CD4-positive, alpha-beta T cell (primary cell): ENCODE measurements around the gene ADGRG7. TPM values are rescaled to one million over a fixed set of nuclear protein-coding genes. Genes with fewer than 3 reads are reported as not detected.

Experiments
- ATAC-seq: fragments of 200-7000 bp; cut with Tn5 transposase; one replicate; pipeline ENCODE4 v1.10.0; 2022; ENCODE audit warnings: mild to moderate bottlenecking; ENCODE audit not compliant: poor library complexity
- CTCF ChIA-PET: fragments of 350-600 bp; sonication (Branson Sonifier 250); formaldehyde crosslinking; loops from one replicate; lab custom pipeline; 2021; ENCODE audit warnings: antibody characterized with exemption, inconsistent platforms; lab: Charles Lee
- POLR2A ChIA-PET: fragments of 350-600 bp; sonication (Branson Sonifier 250); formaldehyde crosslinking; loops from one replicate; lab custom pipeline; 2021; ENCODE audit warnings: antibody characterized with exemption, inconsistent platforms; lab: Charles Lee
- DNase-seq, 14 experiments: peaks; one replicate each; pipeline ENCODE4 v3.0.0-alpha.2; 2013 to 2020; ENCODE audit warnings: mixed read lengths in 2 of 14
- H3K27ac ChIP-seq, 2 donors: one replicate each; pipeline versions ENCODE4 v1.5.1 to v1.7.0; 2013; ENCODE audit warnings: low read length in 2 of 2, low read depth in 1 of 2, mild to moderate bottlenecking in 1 of 2
- H3K27me3 ChIP-seq, 2 experiments: 1 replicate in 1 of 2; 2 replicates in 1 of 2; pipeline versions ENCODE4 v1.6.1 to v1.7.0; 2013; ENCODE audit warnings: low read length in 2 of 2, control low read depth in 1 of 2, mild to moderate bottlenecking in 1 of 2, moderate library complexity in 1 of 2; ENCODE audit not compliant: insufficient read depth in 2 of 2, control insufficient read depth in 1 of 2
- H3K36me3 ChIP-seq: one replicate; pipeline ENCODE4 v1.6.1; 2013; ENCODE audit warnings: low read length, control low read depth; ENCODE audit not compliant: insufficient read depth
- H3K4me1 ChIP-seq: one replicate; pipeline ENCODE4 v1.6.1; 2013; ENCODE audit warnings: low read length, control low read depth; ENCODE audit not compliant: insufficient read depth
- H3K4me3 ChIP-seq: one replicate; pipeline ENCODE4 v1.5.1; 2013; ENCODE audit warnings: mild to moderate bottlenecking, low read length, moderate library complexity
- H3K9me3 ChIP-seq, 2 experiments: 1 replicate in 1 of 2; 2 replicates in 1 of 2; pipeline versions ENCODE4 v1.6.1 to v1.7.0; 2013; ENCODE audit warnings: low read length in 2 of 2, mild to moderate bottlenecking in 2 of 2, control low read depth in 1 of 2, moderate library complexity in 1 of 2; ENCODE audit not compliant: control insufficient read depth in 1 of 2, insufficient read depth in 1 of 2
- H3K27ac Mint-ChIP-seq: one replicate; pipeline ENCODE4 v1.8.0; 2020; ENCODE audit warnings: mixed read lengths
- H3K27me3 Mint-ChIP-seq: one replicate; pipeline ENCODE4 v1.8.0; 2021; ENCODE audit warnings: mixed read lengths
- H3K36me3 Mint-ChIP-seq: one replicate; pipeline ENCODE4 v1.8.0; 2021; ENCODE audit warnings: low read depth, mixed read lengths
- H3K4me1 Mint-ChIP-seq: one replicate; pipeline ENCODE4 v1.8.0; 2021; ENCODE audit warnings: low read depth, mixed read lengths
- H3K4me3 Mint-ChIP-seq: one replicate; pipeline ENCODE4 v1.8.0; 2020; ENCODE audit warnings: mild to moderate bottlenecking, mixed read lengths
- H3K9me3 Mint-ChIP-seq: one replicate; pipeline ENCODE4 v1.8.0; 2020; ENCODE audit warnings: mixed read lengths
- CTCF ChIP-seq: fragments of 200-600 bp; IDR thresholded peaks from one replicate; pipeline ENCODE4 v1.8.0; 2022; ENCODE audit warnings: antibody characterized with exemption, mild to moderate bottlenecking
- intact Hi-C, 2 experiments: fragments of 100-400 bp; cut with DNase I in 1 of 2; cut with micrococcal nuclease in 1 of 2; formaldehyde crosslinking; loops; one replicate each; pipeline versions ENCODE4 v1.15.1 to v1.9.0; 2023 to 2025; cut with DNase I, micrococcal nuclease
- total RNA-seq, 174 experiments: library from RNA in 2 of 174; stranded (reverse) in 2 of 174; gene quantifications; one replicate each; pipeline ENCODE4 v1.2.3 and lab custom pipeline; 2021 to 2026

ADGRG7 gene
- total RNA-seq, 2 experiments from 2014 or later: not detected

DNA sequence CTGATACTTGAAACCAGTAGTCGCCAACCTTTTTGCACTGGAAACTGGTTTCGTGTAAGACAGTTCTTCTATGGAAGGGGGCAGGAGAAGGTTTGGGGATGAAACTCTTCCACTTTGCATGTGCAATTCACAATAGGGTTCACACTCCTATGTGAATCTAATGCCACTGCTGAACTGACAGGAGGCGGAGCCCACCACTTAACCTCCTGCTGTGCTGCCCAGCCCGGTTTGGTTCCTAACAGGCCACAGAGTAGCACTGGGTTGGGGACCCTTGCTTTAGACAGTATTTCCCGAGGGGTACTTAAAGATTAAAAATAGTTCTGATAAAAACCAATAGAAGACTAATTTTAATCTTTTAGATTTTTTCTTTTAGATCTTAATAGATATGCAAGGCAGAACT is 111.0 kb downstream of the ADGRG7 start:
- H3K9me3 Mint-ChIP-seq: no peaks in the 10 kb centered on the region
- ATAC-seq: no peak
- H3K4me1 Mint-ChIP-seq: peaks cover 35% of the 10 kb centered on the region
- intact Hi-C loops: no loop called here
- Histone ChIP-seq H3K36me3 (peaks cover 64% of the 10 kb centered on the region), H3K27me3 (no peaks in the 10 kb centered on the region), H3K4me3 (no peak overlapping the region), H3K4me1 (no peaks in the 10 kb centered on the region), H3K27ac (no peak overlapping the region), H3K9me3 (no peaks in the 10 kb centered on the region)
- no peaks in the 10 kb centered on the region for H3K27me3 Mint-ChIP-seq
- no peak overlapping the region for H3K27ac Mint-ChIP-seq
- no peak overlapping the region for H3K4me3 Mint-ChIP-seq
- CTCF ChIA-PET: no interaction called here
- POLR2A ChIA-PET: no interaction called here
- peaks cover 94% of the 10 kb centered on the region for H3K36me3 Mint-ChIP-seq
- no peak for TF ChIP-seq CTCF
- DNase-seq: no peak

DNA sequence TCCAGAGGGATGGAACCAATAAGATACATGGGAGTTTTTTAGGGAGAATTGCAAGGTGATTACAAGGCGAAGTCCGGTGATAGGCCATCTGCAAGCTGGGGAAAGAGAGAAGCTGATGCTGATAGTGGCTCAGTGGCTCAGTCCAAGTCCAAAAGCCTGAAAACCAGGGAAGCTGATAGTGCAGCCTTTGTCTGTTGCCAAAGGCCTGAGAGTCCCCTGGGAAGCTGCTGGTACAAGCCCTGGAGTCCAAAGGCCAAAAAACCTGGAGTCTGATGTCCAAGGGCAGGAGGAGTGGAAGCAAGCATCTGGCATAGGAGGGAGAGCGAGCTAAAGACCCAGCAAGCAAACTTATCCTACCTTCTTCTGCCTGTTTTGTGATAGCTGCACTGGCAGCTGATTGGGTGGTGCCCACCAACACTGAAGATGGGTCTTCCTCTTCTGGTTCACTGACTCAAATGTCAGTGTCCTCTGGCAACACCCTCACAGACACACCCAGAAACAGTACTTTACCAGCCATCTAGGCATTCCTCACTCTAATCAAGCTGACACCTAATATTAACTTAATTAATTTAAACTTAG is 116.6 kb downstream of the ADGRG7 start:
- Histone ChIP-seq H3K27me3 (no peaks in the 10 kb centered on the region), H3K4me3 (no peak overlapping the region), H3K36me3 (peaks cover 58% of the 10 kb centered on the region), H3K4me1 (no peaks in the 10 kb centered on the region), H3K9me3 (no peaks in the 10 kb centered on the region), H3K27ac (no peak overlapping the region)
- Mint-ChIP-seq H3K9me3 (no peaks in the 10 kb centered on the region), H3K27me3 (no peaks in the 10 kb centered on the region), H3K4me1 (peaks cover 25% of the 10 kb centered on the region), H3K4me3 (no peak overlapping the region), H3K27ac (peak overlapping the region; percentile 55), H3K36me3 (peaks cover 95% of the 10 kb centered on the region)
- ChIA-PET CTCF (interaction anchor here (1.0 kb wide), 1 partner anchor 773 kb away, joined by 3 read pairs; no protein-coding TSS in a partner anchor), POLR2A (interaction anchor here (1.1 kb wide), 1 partner anchor 17 kb away, joined by 3 read pairs; the partner anchor contains the start of gene TFG)
- intact Hi-C loops: no loop called here
- DNase-seq (no peak), ATAC-seq (no peak)
- no peak for TF ChIP-seq CTCF

- TF ChIP-seq CTCF: no peak
Observed at GRCh38 chr3:100726706-100727105, 117.3 kb downstream of the ADGRG7 start.

More at GRCh38 chr3:100726706-100727105, 117.3 kb downstream of the ADGRG7 start:
- Mint-ChIP-seq H3K27me3 (no peaks in the 10 kb centered on the region), H3K4me1 (peaks cover 25% of the 10 kb centered on the region), H3K27ac (peak overlapping the region; percentile 55), H3K4me3 (no peak overlapping the region), H3K9me3 (no peaks in the 10 kb centered on the region), H3K36me3 (peaks cover 95% of the 10 kb centered on the region)
- H3K27ac ChIP-seq: no peak overlapping the region
- H3K4me3 ChIP-seq: no peak overlapping the region
- no peaks in the 10 kb centered on the region for H3K4me1 ChIP-seq
- no peak for DNase-seq
- H3K36me3 ChIP-seq: peaks cover 58% of the 10 kb centered on the region
- CTCF ChIA-PET: no interaction called here
- no peak for ATAC-seq
- POLR2A ChIA-PET: interaction anchor here (0.7 to 1.1 kb wide), 2 partner anchors 13 to 17 kb away, joined by 3 read pairs; partner anchors contain the start of gene TFG
- H3K9me3 ChIP-seq: no peaks in the 10 kb centered on the region
- intact Hi-C loops: no loop called here
- no peaks in the 10 kb centered on the region for H3K27me3 ChIP-seq
